HG03439 (cell line): ENCODE data around the gene DKKL1.

Experiments
- ATAC-seq: cut with Tn5 transposase; IDR thresholded peaks from one replicate; pipeline ENCODE4 v1.9.1; 2021; ENCODE audit warnings: mild to moderate bottlenecking, moderate library complexity; ENCODE audit not compliant: unreplicated experiment

The DKKL1 gene

GRCh38 chr19:49391581-49392399, 28.1 kb downstream of the DKKL1 start:
- ATAC-seq, result no peak

GRCh38 chr19:49393881-49394280, 30.2 kb downstream of the DKKL1 start:
- ATAC-seq, result no peak

- ATAC-seq, result no peak
Measured at GRCh38 chr19:49395581-49396407, 32.1 kb downstream of the DKKL1 start.

DNA sequence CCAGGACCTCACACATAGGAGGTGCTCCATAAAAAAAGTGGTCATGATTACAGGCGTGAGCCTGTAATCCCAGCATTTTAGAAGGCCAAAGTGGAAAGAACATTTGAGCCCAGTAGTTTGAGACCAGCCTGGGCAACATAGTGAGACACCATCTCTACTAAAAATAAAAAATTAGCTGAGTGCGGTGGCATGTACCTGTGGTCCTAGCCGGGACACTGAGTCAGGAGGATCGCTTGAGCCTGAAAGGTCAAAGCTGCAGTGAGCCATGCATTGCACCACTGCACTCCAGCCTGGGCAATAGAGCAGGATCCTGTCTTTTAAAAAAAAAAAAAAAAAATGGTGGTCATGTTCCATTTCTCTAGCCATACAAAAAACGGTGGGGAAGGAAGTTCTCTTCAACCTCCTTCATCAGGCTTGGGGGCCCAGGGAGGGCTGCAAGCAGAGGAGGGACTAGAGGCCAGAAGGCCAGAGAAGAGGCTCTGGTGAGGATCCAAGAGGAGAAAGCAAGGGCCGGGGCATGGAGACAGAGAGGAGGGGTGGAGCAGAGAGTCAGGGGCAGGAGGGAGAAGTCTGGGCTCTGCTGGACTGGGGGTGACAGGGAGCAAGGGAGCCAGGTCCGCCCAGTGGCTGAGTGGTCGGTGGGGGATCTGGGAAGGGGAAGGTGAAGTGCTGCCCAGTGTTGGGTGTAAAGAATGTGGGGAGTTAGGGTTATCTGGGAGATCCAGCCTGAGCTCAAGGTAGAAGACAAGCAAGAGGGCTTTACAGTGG, 33.2 kb downstream of the DKKL1 start:
- no peak for ATAC-seq

DNA sequence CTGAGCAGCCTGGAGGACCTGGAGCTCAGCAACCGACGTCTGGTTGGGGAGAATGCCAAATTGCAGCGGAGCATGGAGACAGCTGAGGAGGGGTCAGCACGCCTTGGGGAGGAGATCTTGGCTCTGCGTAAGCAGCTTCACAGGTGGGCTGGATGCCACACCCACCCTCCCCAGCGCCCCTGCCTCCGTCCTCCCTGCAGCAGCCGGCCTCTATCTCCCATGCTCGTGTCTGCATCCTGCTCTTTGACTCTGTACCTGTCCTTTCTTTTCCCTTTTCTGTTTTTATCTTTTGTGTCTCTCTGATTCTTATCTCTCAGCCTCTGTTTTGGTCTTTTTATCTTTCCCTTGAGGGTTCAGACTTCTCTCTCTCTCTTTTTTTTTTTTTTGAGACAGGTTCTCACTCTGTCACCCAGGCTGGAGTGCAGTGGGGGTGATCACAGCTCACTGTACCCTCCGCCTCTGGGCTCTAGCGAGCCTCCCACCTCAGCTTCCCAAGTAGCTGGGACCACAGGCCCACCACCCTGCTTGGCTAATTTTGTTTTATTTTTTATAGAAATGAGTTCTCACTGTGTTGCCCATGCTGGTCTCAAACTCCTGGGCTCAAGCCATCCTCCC, 34.4 kb downstream of the DKKL1 start:
- ATAC-seq, result no peak

DNA sequence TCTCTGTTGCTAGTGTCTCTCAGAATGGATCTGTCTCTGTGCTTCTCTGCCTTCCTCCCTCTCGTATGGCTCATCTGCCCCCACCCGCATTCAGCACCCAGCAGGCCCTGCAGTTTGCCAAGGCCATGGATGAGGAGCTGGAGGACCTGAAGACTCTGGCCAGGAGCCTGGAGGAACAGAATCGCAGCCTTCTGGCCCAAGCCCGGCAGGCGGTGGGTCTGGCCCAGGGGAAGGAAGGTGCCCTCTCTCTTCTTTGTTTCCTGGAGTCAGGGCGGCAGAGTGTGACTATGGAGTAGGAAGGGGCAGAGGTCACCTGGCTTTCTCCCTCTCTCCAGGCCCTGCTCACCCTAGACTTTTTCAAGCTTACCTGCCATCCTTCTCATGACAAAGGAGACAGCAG, 35.3 kb downstream of the DKKL1 start:
- no peak for ATAC-seq

- no peak for ATAC-seq
Measured at GRCh38 chr19:49400029-49400428, 36.4 kb downstream of the DKKL1 start.

- ATAC-seq, result no peak
Measured at GRCh38 chr19:49403404-49404187, 39.9 kb downstream of the DKKL1 start.

DNA sequence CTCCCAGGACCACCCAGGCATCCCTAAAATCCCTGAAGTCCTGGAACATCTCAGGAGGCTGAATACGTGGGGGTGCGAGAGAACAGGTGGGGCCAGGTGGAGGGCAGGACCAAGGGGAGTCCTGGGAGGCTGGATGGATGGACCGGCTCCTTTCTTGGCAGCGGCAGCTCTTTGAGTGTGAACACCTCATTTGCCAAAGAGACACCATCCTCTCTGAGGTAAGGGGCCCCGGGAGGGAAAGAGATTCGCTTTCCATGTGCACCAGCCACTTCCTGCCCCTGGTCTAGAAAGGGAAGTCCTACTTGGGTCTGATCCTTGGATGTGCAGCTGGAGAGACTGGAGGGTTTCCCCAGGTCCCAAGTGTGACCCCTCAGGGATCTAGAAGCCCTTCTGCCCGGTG, 43.4 kb downstream of the DKKL1 start:
- ATAC-seq, result no peak

DNA sequence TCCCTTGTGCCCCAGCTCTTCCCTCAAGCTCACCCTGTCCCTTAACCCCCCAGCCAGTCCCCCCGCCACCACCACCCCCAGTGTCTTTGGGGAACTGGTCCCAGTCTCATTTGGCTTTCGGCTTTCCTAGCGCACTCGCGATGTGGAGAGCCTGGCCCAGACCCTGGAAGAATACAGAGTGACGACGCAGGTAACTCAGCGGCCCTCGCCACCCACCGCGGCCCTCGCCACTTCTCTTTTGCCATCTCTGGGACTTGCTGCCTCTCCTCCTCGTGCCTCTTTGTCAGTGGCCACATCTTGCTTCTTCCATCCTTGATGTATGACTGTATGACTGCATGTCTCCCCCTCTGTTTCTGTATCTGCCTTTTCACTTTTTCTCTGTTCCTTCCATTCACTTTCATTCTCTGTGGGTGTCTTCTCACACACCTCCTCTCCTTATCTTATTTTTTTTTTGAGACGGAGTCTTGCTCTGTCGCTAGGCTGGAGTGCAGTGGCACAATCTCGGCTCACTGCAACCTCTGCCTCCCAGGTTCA, 43.9 kb downstream of the DKKL1 start:
- no peak for ATAC-seq

DNA sequence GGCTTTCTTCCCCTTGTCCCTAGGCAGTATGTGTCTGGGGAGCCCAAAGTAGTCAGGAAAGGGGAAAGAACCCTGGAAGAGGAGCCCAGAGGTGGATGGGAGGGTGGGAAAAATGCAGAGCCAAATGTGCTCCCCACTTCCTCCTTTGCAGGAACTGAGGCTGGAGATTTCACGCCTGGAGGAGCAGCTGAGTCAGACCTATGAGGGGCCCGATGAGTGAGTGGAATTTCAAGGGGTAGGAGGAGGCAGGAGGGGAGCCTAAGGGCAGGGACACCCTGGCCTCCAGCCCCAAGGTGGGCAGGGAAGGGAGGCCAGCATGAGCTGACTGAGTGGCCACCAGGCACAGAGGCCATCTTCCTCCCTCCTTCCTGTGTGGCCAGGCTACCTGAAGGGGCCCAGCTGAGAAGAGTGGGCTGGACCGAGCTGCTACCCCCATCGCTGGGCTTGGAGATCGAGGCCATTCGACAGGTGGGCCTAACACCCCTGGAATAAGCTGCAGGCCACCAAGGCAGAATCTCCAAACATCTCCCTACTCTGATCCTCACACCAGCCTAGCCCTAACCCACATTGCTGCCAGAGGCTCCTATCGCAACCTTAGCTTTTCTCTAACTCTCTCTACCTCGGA, 45.3 kb downstream of the DKKL1 start:
- ATAC-seq, result no peak

DNA sequence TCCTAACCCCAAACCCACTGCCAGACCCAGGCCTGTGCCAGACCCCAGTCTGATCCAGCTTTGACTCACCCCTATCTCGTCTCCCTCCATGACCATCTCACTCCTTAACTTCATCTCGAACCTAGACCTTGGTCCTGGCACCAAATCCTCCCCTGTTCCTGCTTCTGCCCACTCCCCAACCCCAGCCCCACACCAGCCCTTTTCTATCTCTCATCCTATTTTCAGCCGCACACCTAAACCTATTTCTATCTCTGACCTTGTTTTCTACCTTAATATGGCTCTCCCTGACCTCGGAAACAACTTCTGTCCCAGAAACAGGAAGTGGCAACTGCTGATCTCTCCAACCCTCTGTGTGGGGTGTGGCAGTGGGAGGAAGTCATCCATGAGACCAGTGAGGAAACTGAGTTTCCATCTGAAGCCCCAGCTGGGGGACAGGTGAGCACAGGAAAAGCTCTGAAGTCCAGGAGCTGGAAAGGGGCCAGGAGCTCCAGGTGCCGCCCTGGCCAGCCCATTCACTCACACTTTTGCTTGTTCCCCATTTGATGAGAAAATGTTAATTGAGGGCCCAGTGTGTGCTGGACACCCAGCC, 45.9 kb downstream of the DKKL1 start:
- ATAC-seq, result no peak

DNA sequence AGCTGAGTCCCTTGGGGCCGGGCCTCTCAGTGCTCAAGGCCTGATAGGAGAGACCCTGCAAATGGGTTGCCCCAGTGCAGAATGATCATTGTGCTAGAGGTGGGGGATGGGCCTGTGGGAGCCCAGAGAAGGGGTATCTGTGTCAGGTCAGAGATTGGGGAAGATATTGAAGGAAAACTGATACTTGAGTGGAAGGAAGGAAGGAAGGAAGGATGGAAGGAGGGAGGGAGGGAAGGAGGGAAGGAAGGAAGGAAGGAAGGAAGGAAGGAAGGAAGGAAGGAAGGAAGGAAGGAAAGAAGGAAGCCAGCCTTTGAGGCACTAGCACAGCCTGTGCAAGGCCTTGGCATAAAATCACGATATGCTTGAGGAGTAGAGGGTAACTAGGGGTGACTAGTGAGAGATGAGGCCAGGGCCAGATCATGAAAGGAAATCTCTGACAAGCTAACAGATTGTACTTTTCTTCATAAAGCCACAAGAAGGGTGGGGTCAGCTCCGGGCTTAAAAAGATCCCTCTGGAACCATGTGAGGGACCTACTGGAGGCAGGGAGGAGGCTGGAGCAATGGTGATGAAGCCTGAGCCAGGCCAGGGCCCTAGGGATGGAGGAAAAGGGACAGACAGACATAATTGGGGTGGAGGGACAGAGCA, 48.1 kb downstream of the DKKL1 start:
- no peak for ATAC-seq

DNA sequence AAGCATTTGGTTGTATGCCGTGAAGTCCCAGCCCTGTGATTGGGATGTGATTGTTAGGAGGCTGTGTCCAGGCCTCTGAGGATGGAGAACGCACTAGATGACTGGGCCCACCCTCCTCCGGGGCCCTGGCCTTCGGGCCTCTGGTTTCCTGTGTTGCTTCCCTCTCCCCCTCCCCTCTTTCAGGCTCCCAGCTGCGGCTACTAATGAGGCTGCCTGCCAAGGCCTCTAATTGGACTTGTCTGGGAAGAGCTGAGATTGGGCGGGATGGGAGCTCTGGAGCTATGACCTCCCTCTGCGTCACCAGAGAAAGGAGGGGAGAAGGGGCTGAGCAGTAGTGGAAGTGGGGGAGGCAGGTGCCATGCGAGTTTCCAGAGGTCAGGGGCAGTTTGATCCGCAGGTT, 49.7 kb downstream of the DKKL1 start:
- ATAC-seq, result no peak

- no peak for ATAC-seq
Measured at GRCh38 chr19:49414256-49414655, 50.6 kb downstream of the DKKL1 start.

- no peak for ATAC-seq
Measured at GRCh38 chr19:49415102-49415809, 51.6 kb downstream of the DKKL1 start.

DNA sequence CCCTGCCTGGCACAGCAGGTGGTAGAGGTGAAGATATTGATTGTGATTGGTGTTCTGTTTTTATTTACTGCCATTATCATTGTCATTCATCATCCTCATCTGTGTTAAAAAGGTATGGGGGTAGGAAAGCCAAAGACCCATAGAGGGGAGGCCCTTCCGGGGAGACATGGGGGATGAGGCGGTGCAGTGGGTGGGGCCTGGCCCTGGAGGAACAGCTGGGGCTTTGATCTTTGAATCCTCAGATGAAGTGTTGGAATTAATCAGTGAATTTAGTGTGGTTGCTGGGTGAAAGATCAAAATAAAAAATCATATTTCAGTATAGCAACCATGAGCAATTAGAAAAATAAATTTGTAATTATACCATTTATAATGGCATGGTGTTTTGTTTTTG, 52.1 kb downstream of the DKKL1 start:
- ATAC-seq, result no peak

GRCh38 chr19:49417088-49417487, 53.4 kb downstream of the DKKL1 start:
- no peak for ATAC-seq
